GM19239 (cell line): ENCODE results near the gene RPS6KA5.
"Not testable (repeated sequence)": the region's sequence is repeated elsewhere in the genome, so short reads cannot be mapped to it uniquely, and the experiment has no call there.

Source experiments
- DNase-seq: peaks from one replicate; pipeline ENCODE4 v3.0.0; 2011; ENCODE audit warnings: low spot score; ENCODE audit not compliant: insufficient read length
- FAIRE-seq: peaks from 2 replicates; lab custom pipeline; 2011; peaks lifted over from hg19 to GRCh38; lab: Jason Lieb, UNC

RPS6KA5 gene

GRCh38 chr14:91060351-91061055 lies at the start of gene RPS6KA5:
Gene RPS6KA5 (minus strand): TSS chr14:91060641. CDS start chr14:91060434, 207 bp downstream.
- DNase-seq: peak; percentile 90
- peak; percentile 99 for FAIRE-seq

- DNase-seq (no peak), FAIRE-seq (no peak)
These were observed 48.6 kb upstream of the RPS6KA5 start for GRCh38 chr14:91108941-91109611.

GRCh38 chr14:91103116-91103515 lies 42.7 kb upstream of the RPS6KA5 start:
- DNase-seq (no peak), FAIRE-seq (no peak)

- DNase-seq: no peak
- no peak for FAIRE-seq
These were observed 39.7 kb upstream of the RPS6KA5 start for GRCh38 chr14:91100102-91100501.

GRCh38 chr14:91098591-91098990 lies 38.1 kb upstream of the RPS6KA5 start:
- no peak for FAIRE-seq

GRCh38 chr14:91097657-91098056 lies 37.2 kb upstream of the RPS6KA5 start:
- DNase-seq, FAIRE-seq: not testable (repeated sequence)

More at GRCh38 chr14:91098591-91098990, 38.1 kb upstream of the RPS6KA5 start:
- no peak for DNase-seq

GRCh38 chr14:91095178-91095577 lies 34.7 kb upstream of the RPS6KA5 start:
- FAIRE-seq (no peak), DNase-seq (no peak)

- FAIRE-seq: no peak
- DNase-seq: no peak
These were observed 34.3 kb upstream of the RPS6KA5 start for GRCh38 chr14:91094772-91095171.

- not testable (repeated sequence) for DNase-seq, FAIRE-seq
These were observed 33.5 kb upstream of the RPS6KA5 start for GRCh38 chr14:91093743-91094472.

- FAIRE-seq (no peak), DNase-seq (no peak)
These were observed 31.6 kb upstream of the RPS6KA5 start for GRCh38 chr14:91092073-91092472.

- DNase-seq: no peak
- FAIRE-seq: no peak
These were observed 30.3 kb upstream of the RPS6KA5 start for GRCh38 chr14:91090743-91091142.

GRCh38 chr14:91089958-91090535 lies 29.6 kb upstream of the RPS6KA5 start:
- FAIRE-seq (no peak), DNase-seq (no peak)

GRCh38 chr14:91088585-91089235 lies 28.3 kb upstream of the RPS6KA5 start:
- FAIRE-seq (no peak), DNase-seq (no peak)

GRCh38 chr14:91087470-91087869 lies 27.0 kb upstream of the RPS6KA5 start:
- not testable (repeated sequence) for DNase-seq, FAIRE-seq

- no peak for DNase-seq
- FAIRE-seq: no peak
These were observed 24.1 kb upstream of the RPS6KA5 start for GRCh38 chr14:91084516-91084915.

GRCh38 chr14:91082282-91082681 lies 21.8 kb upstream of the RPS6KA5 start:
- FAIRE-seq: no peak
- DNase-seq: no peak

- DNase-seq (no peak), FAIRE-seq (no peak)
These were observed 19.6 kb upstream of the RPS6KA5 start for GRCh38 chr14:91080071-91080470.

GRCh38 chr14:91078095-91078737 lies 17.8 kb upstream of the RPS6KA5 start:
- DNase-seq (no peak), FAIRE-seq (peak; percentile 83)

- no peak for FAIRE-seq
- no peak for DNase-seq
These were observed 15.1 kb upstream of the RPS6KA5 start for GRCh38 chr14:91075553-91075952.

- FAIRE-seq (no peak), DNase-seq (no peak)
These were observed 10.1 kb upstream of the RPS6KA5 start for GRCh38 chr14:91070572-91070971.
